BLaER1 treated with 17β-estradiol and CSF1 and Interleukin-3, amounts not matched to agents 10 nM and 100 nM (cell line): Measurements from ENCODE around the gene WAPL.

Experiments used
- H3K27ac ChIP-seq, 11 experiments: shearing (Covaris generic); formaldehyde crosslinking; 2 replicates each; pipeline ENCODE4 v1.8.1; 2022
- H3K27me3 ChIP-seq, 11 experiments: shearing (Covaris generic); formaldehyde crosslinking; 2 replicates each; pipeline ENCODE4 v1.8.1; 2022
- H3K36me3 ChIP-seq, 11 experiments: shearing (Covaris generic); formaldehyde crosslinking; 2 replicates each; pipeline ENCODE4 v1.8.1; 2022
- H3K4me1 ChIP-seq, 10 experiments: shearing (Covaris generic); formaldehyde crosslinking; 2 replicates each; pipeline ENCODE4 v1.8.1; 2022
- H3K4me2 ChIP-seq, 11 experiments: shearing (Covaris generic); formaldehyde crosslinking; 2 replicates each; pipeline ENCODE4 v1.8.1; 2022
- H3K4me3 ChIP-seq, 10 experiments: shearing (Covaris generic); formaldehyde crosslinking; 2 replicates each; pipeline ENCODE4 v1.8.1; 2022
- H3K9ac ChIP-seq, 11 experiments: shearing (Covaris generic); formaldehyde crosslinking; 2 replicates each; pipeline ENCODE4 v1.8.1; 2022
- H3K9me3 ChIP-seq, 11 experiments: shearing (Covaris generic); formaldehyde crosslinking; replicated peaks in 1 of 11; 2 replicates each; pipeline ENCODE4 v1.8.1; 2022
- H4K20me1 ChIP-seq, 11 experiments: shearing (Covaris generic); formaldehyde crosslinking; 2 replicates each; pipeline ENCODE4 v1.8.1; 2022
- Cebpa-rat ChIP-seq, 11 experiments: shearing (Covaris generic); IDR thresholded peaks; 2 replicates each; pipeline ENCODE4 v1.8.1; 2022

Gene WAPL

GRCh38 chr10:86415583-86415982 lies 106.0 kb downstream of the WAPL start:
- peak overlapping the region in 1 of 10 experiments; percentile 26; a peak in 2 of 20 replicates for H3K4me3 ChIP-seq
- peaks cover 0 to 6% (median 0%) of the 10 kb centered on the region in 11 experiments; a peak in 1 of 22 replicates for H4K20me1 ChIP-seq
- peaks cover 0 to 4% (median 3%) of the 10 kb centered on the region in 11 experiments; a peak in 8 of 22 replicates for H3K9me3 ChIP-seq
- no peaks in the 10 kb centered on the region for H3K36me3 ChIP-seq
- H3K4me1 ChIP-seq: peaks cover 52 to 82% (median 66%) of the 10 kb centered on the region in 10 experiments
- H3K4me2 ChIP-seq: peak overlapping the region; percentile 48 to 93 (median 85)
- H3K27me3 ChIP-seq: 0 out of 22 replicates have a peak, but pooled peaks cover 0 to 5% (median 0%) of the 10 kb centered on the region in 11 experiments
- peak overlapping the region in 6 of 11 experiments; percentile 24 to 94 (median 91); a peak in 9 of 22 replicates for H3K27ac ChIP-seq
- peak overlapping the region in 4 of 11 experiments; percentile 37 to 79 (median 52); a peak in 8 of 22 replicates for H3K9ac ChIP-seq
- TF ChIP-seq Cebpa-rat (IDR thresholded peaks at IDR 0.05): no peak

- Histone ChIP-seq H3K4me2 (peak overlapping the region; percentile 48 to 93 (median 85); a peak in 21 of 22 replicates), H3K4me1 (peaks cover 52 to 87% (median 71%) of the 10 kb centered on the region in 10 experiments)
Measured at GRCh38 chr10:86415116-86415515, 106.5 kb downstream of the WAPL start.

GRCh38 chr10:86413046-86413728 lies 108.4 kb downstream of the WAPL start:
- peaks cover 0 to 11% (median 4%) of the 10 kb centered on the region in 11 experiments; a peak in 9 of 22 replicates for H3K9me3 ChIP-seq
- peak overlapping the region; percentile 7 to 56 (median 43); a peak in 18 of 20 replicates for H3K4me3 ChIP-seq
- H3K27ac ChIP-seq: peak overlapping the region; percentile 7 to 94 (median 84); a peak in 20 of 22 replicates
- H3K27me3 ChIP-seq: 0 out of 22 replicates have a peak, but pooled peaks cover 0 to 5% (median 0%) of the 10 kb centered on the region in 11 experiments
- peak overlapping the region; percentile 71 to 93 (median 85) for H3K4me2 ChIP-seq
- H3K9ac ChIP-seq: peak overlapping the region in 10 of 11 experiments; percentile 38 to 82 (median 66); a peak in 18 of 22 replicates
- peaks cover 0 to 6% (median 0%) of the 10 kb centered on the region in 11 experiments; a peak in 1 of 22 replicates for H4K20me1 ChIP-seq
- no peaks in the 10 kb centered on the region for H3K36me3 ChIP-seq
- peaks cover 52 to 90% (median 74%) of the 10 kb centered on the region in 10 experiments for H3K4me1 ChIP-seq
- TF ChIP-seq Cebpa-rat (IDR thresholded peaks at IDR 0.05): peak in 3 of 11 experiments; percentile 52 to 69 (median 56); a peak in 3 of 22 replicates

More at GRCh38 chr10:86415116-86415515, 106.5 kb downstream of the WAPL start:
- Histone ChIP-seq H3K27me3 (0 out of 22 replicates have a peak, but pooled peaks cover 0 to 5% (median 0%) of the 10 kb centered on the region in 11 experiments), H3K27ac (peak overlapping the region in 6 of 11 experiments; percentile 80 to 94 (median 91); a peak in 11 of 22 replicates), H3K9ac (peak overlapping the region in 4 of 11 experiments; percentile 37 to 79 (median 52); a peak in 5 of 22 replicates), H3K4me3 (no peak overlapping the region; a peak in 2 of 20 replicates), H3K9me3 (peaks cover 0 to 8% (median 4%) of the 10 kb centered on the region in 11 experiments; a peak in 9 of 22 replicates), H3K36me3 (no peaks in the 10 kb centered on the region), H4K20me1 (peaks cover 0 to 6% (median 0%) of the 10 kb centered on the region in 11 experiments; a peak in 1 of 22 replicates)
- TF ChIP-seq Cebpa-rat (IDR thresholded peaks at IDR 0.05): no peak

- Histone ChIP-seq H3K36me3 (no peaks in the 10 kb centered on the region), H3K4me3 (peak overlapping the region in 8 of 10 experiments; percentile 7 to 56 (median 44); a peak in 9 of 20 replicates), H3K4me2 (peak overlapping the region; percentile 71 to 93 (median 85)), H3K9me3 (peaks cover 0 to 18% (median 4%) of the 10 kb centered on the region in 11 experiments; a peak in 9 of 22 replicates), H3K27me3 (0 out of 22 replicates have a peak, but pooled peaks cover 0 to 5% (median 0%) of the 10 kb centered on the region in 11 experiments), H3K4me1 (peaks cover 52 to 78% (median 70%) of the 10 kb centered on the region in 10 experiments), H3K27ac (peak overlapping the region in 10 of 11 experiments; percentile 50 to 94 (median 84); a peak in 20 of 22 replicates), H3K9ac (peak overlapping the region in 10 of 11 experiments; percentile 36 to 82 (median 66); a peak in 17 of 22 replicates), H4K20me1 (peaks cover 0 to 6% (median 0%) of the 10 kb centered on the region in 11 experiments; a peak in 1 of 22 replicates)
- no peak for TF ChIP-seq Cebpa-rat (IDR thresholded peaks at IDR 0.05)
Measured at GRCh38 chr10:86411852-86412560, 109.6 kb downstream of the WAPL start.

GRCh38 chr10:86411281-86411841 lies 110.2 kb downstream of the WAPL start:
- Histone ChIP-seq H3K27me3 (0 out of 22 replicates have a peak, but pooled peaks cover 0 to 5% (median 0%) of the 10 kb centered on the region in 11 experiments), H4K20me1 (peaks cover 0 to 6% (median 0%) of the 10 kb centered on the region in 11 experiments; a peak in 1 of 22 replicates), H3K36me3 (no peaks in the 10 kb centered on the region), H3K9me3 (peaks cover 0 to 18% (median 4%) of the 10 kb centered on the region in 11 experiments; a peak in 9 of 22 replicates), H3K4me1 (peaks cover 52 to 72% (median 66%) of the 10 kb centered on the region in 10 experiments), H3K4me3 (peak overlapping the region; percentile 14 to 56 (median 42); a peak in 16 of 20 replicates), H3K4me2 (peak overlapping the region; percentile 71 to 93 (median 85)), H3K27ac (peak overlapping the region in 10 of 11 experiments; percentile 25 to 94 (median 84); a peak in 20 of 22 replicates), H3K9ac (peak overlapping the region; percentile 36 to 82 (median 62); a peak in 20 of 22 replicates)
- no peak; a peak in 1 of 22 replicates for TF ChIP-seq Cebpa-rat (IDR thresholded peaks at IDR 0.05)

GRCh38 chr10:86410542-86411124 lies 111.0 kb downstream of the WAPL start:
- Histone ChIP-seq H3K4me3 (peak overlapping the region in 9 of 10 experiments; percentile 14 to 56 (median 43); a peak in 13 of 20 replicates), H3K4me1 (peaks cover 49 to 64% (median 59%) of the 10 kb centered on the region in 10 experiments), H3K9ac (peak overlapping the region; percentile 36 to 82 (median 62); a peak in 19 of 22 replicates), H3K27ac (peak overlapping the region in 10 of 11 experiments; percentile 25 to 94 (median 84); a peak in 19 of 22 replicates), H3K9me3 (peaks cover 0 to 18% (median 5%) of the 10 kb centered on the region in 11 experiments; a peak in 10 of 22 replicates), H4K20me1 (peaks cover 0 to 6% (median 0%) of the 10 kb centered on the region in 11 experiments; a peak in 1 of 22 replicates), H3K4me2 (peak overlapping the region; percentile 71 to 93 (median 85)), H3K27me3 (0 out of 22 replicates have a peak, but pooled peaks cover 0 to 5% (median 0%) of the 10 kb centered on the region in 11 experiments), H3K36me3 (no peaks in the 10 kb centered on the region)
- TF ChIP-seq Cebpa-rat (IDR thresholded peaks at IDR 0.05): no peak

- TF ChIP-seq Cebpa-rat (IDR thresholded peaks at IDR 0.05): no peak
- no peak overlapping the region for H3K9ac ChIP-seq
- no peak overlapping the region for H3K4me3 ChIP-seq
- no peak overlapping the region for H3K27ac ChIP-seq
- peaks cover 0 to 6% (median 0%) of the 10 kb centered on the region in 11 experiments; a peak in 1 of 22 replicates for H4K20me1 ChIP-seq
- H3K4me1 ChIP-seq: peaks cover 36 to 50% (median 44%) of the 10 kb centered on the region in 10 experiments
- H3K36me3 ChIP-seq: no peaks in the 10 kb centered on the region
- H3K9me3 ChIP-seq: peaks cover 0 to 29% (median 6%) of the 10 kb centered on the region in 11 experiments; a peak in 12 of 22 replicates
- H3K4me2 ChIP-seq: peak overlapping the region in 1 of 11 experiments; percentile 20; a peak in 2 of 22 replicates
- no peaks in the 10 kb centered on the region for H3K27me3 ChIP-seq
Measured at GRCh38 chr10:86409183-86409582, 112.4 kb downstream of the WAPL start.
